GM19099 (cell line): ENCODE results near the gene PSMB2.

Experiments
- POLR2A ChIP-seq: IDR thresholded peaks from 3 replicates; pipeline ENCODE4 v1.6.1; 2011; ENCODE audit warnings: low read depth; ENCODE audit not compliant: insufficient read length; ENCODE audit errors: extremely low read depth

The PSMB2 gene

GRCh38 chr1:35619237-35620121, 21.8 kb downstream of the PSMB2 start:
- no peak for TF ChIP-seq POLR2A

GRCh38 chr1:35615440-35615839, 25.9 kb downstream of the PSMB2 start:
- TF ChIP-seq POLR2A, result no peak

- no peak for TF ChIP-seq POLR2A
Measured at GRCh38 chr1:35611655-35612054, 29.7 kb downstream of the PSMB2 start.

GRCh38 chr1:35605867-35606182, 35.5 kb downstream of the PSMB2 start:
- TF ChIP-seq POLR2A, result no peak

- TF ChIP-seq POLR2A, result no peak
Measured at GRCh38 chr1:35605071-35605866, 36.1 kb downstream of the PSMB2 start.

GRCh38 chr1:35603941-35604340, 37.4 kb downstream of the PSMB2 start:
- TF ChIP-seq POLR2A, result no peak

GRCh38 chr1:35603468-35603867, 37.9 kb downstream of the PSMB2 start:
- no peak for TF ChIP-seq POLR2A

GRCh38 chr1:35600593-35600992, 40.7 kb downstream of the PSMB2 start:
- TF ChIP-seq POLR2A, result no peak

- TF ChIP-seq POLR2A, result no peak
Measured at GRCh38 chr1:35599411-35599810, 41.9 kb downstream of the PSMB2 start.

GRCh38 chr1:35598895-35599294, 42.4 kb downstream of the PSMB2 start:
- TF ChIP-seq POLR2A, result no peak

- no peak for TF ChIP-seq POLR2A
Measured at GRCh38 chr1:35597870-35598269, 43.5 kb downstream of the PSMB2 start.

- no peak for TF ChIP-seq POLR2A
Measured at GRCh38 chr1:35595684-35596083, 45.6 kb downstream of the PSMB2 start.

- TF ChIP-seq POLR2A, result no peak
Measured at GRCh38 chr1:35594005-35594760, 47.1 kb downstream of the PSMB2 start.

GRCh38 chr1:35592991-35593769, 48.1 kb downstream of the PSMB2 start:
- TF ChIP-seq POLR2A, result no peak

- no peak for TF ChIP-seq POLR2A
Measured at GRCh38 chr1:35591211-35591610, 50.1 kb downstream of the PSMB2 start.
